ENCODE measurements around the gene PTMA. TPM values are rescaled to one million over a fixed set of nuclear protein-coding genes. Genes with fewer than 3 reads are reported as not detected.

PTMA gene
- polyA plus RNA-seq, 4 donors, result 1,019 to 2,156 (median 1,113) TPM

GRCh38 chr2:231696004-231696367 lies 12.3 kb upstream of the PTMA start:
- FAIRE-seq (no peak), DNase-seq (no peak)
- WGBS, 3 donors, result 83 to 93% (median 90%) methylated on average over 2 of the region's 2 CpGs
- H3K27ac ChIP-seq (ENCODE audit: low read depth in 1 of 3, low read length in 2 of 3), result no peak overlapping the region
- H3K4me1 ChIP-seq (ENCODE audit: control insufficient read depth in 3 of 3, insufficient read depth in 2 of 3, low read depth in 1 of 3, low read length in 2 of 3), result no peaks in the 10 kb centered on the region
- peaks cover 0 to 1% (median 0%) of the 10 kb centered on the region in 3 donors for H3K36me3 ChIP-seq (ENCODE audit: control insufficient read depth in 3 of 3, insufficient read depth in 2 of 3, low read depth in 1 of 3, low read length in 3 of 3)
- no peaks in the 10 kb centered on the region for H3K9me3 ChIP-seq (ENCODE audit: control insufficient read depth in 2 of 2, insufficient read depth in 1 of 2, low read depth in 1 of 2, low read length in 1 of 2)
- H3K4me3 ChIP-seq (ENCODE audit: low read depth in 1 of 3, low read length in 3 of 3), result no peak overlapping the region
- H3K27me3 ChIP-seq (ENCODE audit: control insufficient read depth in 3 of 3, insufficient read depth in 3 of 3, low read length in 3 of 3), result no peaks in the 10 kb centered on the region

GRCh38 chr2:231699006-231699405 lies 9.3 kb upstream of the PTMA start:
- Histone ChIP-seq H3K9me3 (ENCODE audit: control insufficient read depth in 2 of 2, insufficient read depth in 1 of 2, low read depth in 1 of 2, low read length in 1 of 2) (no peaks in the 10 kb centered on the region), H3K27ac (ENCODE audit: low read depth in 1 of 3, low read length in 2 of 3) (no peak overlapping the region), H3K36me3 (ENCODE audit: control insufficient read depth in 3 of 3, insufficient read depth in 2 of 3, low read depth in 1 of 3, low read length in 3 of 3) (peaks cover 0 to 2% (median 1%) of the 10 kb centered on the region in 3 donors), H3K4me3 (ENCODE audit: low read depth in 1 of 3, low read length in 3 of 3) (no peak overlapping the region), H3K27me3 (ENCODE audit: control insufficient read depth in 3 of 3, insufficient read depth in 3 of 3, low read length in 3 of 3) (no peaks in the 10 kb centered on the region), H3K4me1 (ENCODE audit: control insufficient read depth in 3 of 3, insufficient read depth in 2 of 3, low read depth in 1 of 3, low read length in 2 of 3) (no peaks in the 10 kb centered on the region)
- FAIRE-seq (no peak), DNase-seq (no peak)
- WGBS, 3 donors, result 81 to 98% (median 94%) methylated on average over 9 of the region's 9 CpGs

GRCh38 chr2:231701456-231702373 lies 6.6 kb upstream of the PTMA start:
- Histone ChIP-seq H3K27me3 (ENCODE audit: control insufficient read depth in 3 of 3, insufficient read depth in 3 of 3, low read length in 3 of 3) (no peaks in the 10 kb centered on the region), H3K4me1 (ENCODE audit: control insufficient read depth in 3 of 3, insufficient read depth in 2 of 3, low read depth in 1 of 3, low read length in 2 of 3) (peaks cover 0 to 5% (median 0%) of the 10 kb centered on the region in 3 donors), H3K4me3 (ENCODE audit: low read depth in 1 of 3, low read length in 3 of 3) (no peak overlapping the region), H3K36me3 (ENCODE audit: control insufficient read depth in 3 of 3, insufficient read depth in 2 of 3, low read depth in 1 of 3, low read length in 3 of 3) (peaks cover 0 to 5% (median 1%) of the 10 kb centered on the region in 3 donors), H3K9me3 (ENCODE audit: control insufficient read depth in 2 of 2, insufficient read depth in 1 of 2, low read depth in 1 of 2, low read length in 1 of 2) (no peaks in the 10 kb centered on the region), H3K27ac (ENCODE audit: low read depth in 1 of 3, low read length in 2 of 3) (no peak overlapping the region)
- FAIRE-seq (no peak), DNase-seq (no peak)
- 65 to 76% (median 72%) methylated on average over 22 of the region's 22 CpGs for WGBS, 3 donors

- FAIRE-seq, result no peak
- H3K27ac ChIP-seq (ENCODE audit: low read depth in 1 of 3, low read length in 2 of 3), result no peak overlapping the region
- no peaks in the 10 kb centered on the region for H3K27me3 ChIP-seq (ENCODE audit: control insufficient read depth in 3 of 3, insufficient read depth in 3 of 3, low read length in 3 of 3)
- DNase-seq, result no peak
- peaks cover 0 to 5% (median 0%) of the 10 kb centered on the region in 3 donors for H3K4me1 ChIP-seq (ENCODE audit: control insufficient read depth in 3 of 3, insufficient read depth in 2 of 3, low read depth in 1 of 3, low read length in 2 of 3)
- 94 to 99% (median 97%) methylated on average over 3 of the region's 3 CpGs for WGBS, 3 donors
- H3K4me3 ChIP-seq (ENCODE audit: low read depth in 1 of 3, low read length in 3 of 3), result no peak overlapping the region
- H3K9me3 ChIP-seq (ENCODE audit: control insufficient read depth in 2 of 2, insufficient read depth in 1 of 2, low read depth in 1 of 2, low read length in 1 of 2), result no peaks in the 10 kb centered on the region
- H3K36me3 ChIP-seq (ENCODE audit: control insufficient read depth in 3 of 3, insufficient read depth in 2 of 3, low read depth in 1 of 3, low read length in 3 of 3), result peaks cover 0 to 5% (median 1%) of the 10 kb centered on the region in 3 donors
Observed at GRCh38 chr2:231704017-231704416, 4.3 kb upstream of the PTMA start.

GRCh38 chr2:231706731-231707624 lies 1.3 kb upstream of the PTMA start:
- Histone ChIP-seq H3K4me3 (ENCODE audit: low read depth in 1 of 3, low read length in 3 of 3) (peak overlapping the region; percentile 61 to 84 (median 62)), H3K9me3 (ENCODE audit: control insufficient read depth in 2 of 2, insufficient read depth in 1 of 2, low read depth in 1 of 2, low read length in 1 of 2) (no peaks in the 10 kb centered on the region), H3K27ac (ENCODE audit: low read depth in 1 of 3, low read length in 2 of 3) (peak overlapping the region; percentile 93 to 100 (median 99)), H3K36me3 (ENCODE audit: control insufficient read depth in 3 of 3, insufficient read depth in 2 of 3, low read depth in 1 of 3, low read length in 3 of 3) (peaks cover 3 to 24% (median 5%) of the 10 kb centered on the region in 3 donors), H3K27me3 (ENCODE audit: control insufficient read depth in 3 of 3, insufficient read depth in 3 of 3, low read length in 3 of 3) (no peaks in the 10 kb centered on the region), H3K4me1 (ENCODE audit: control insufficient read depth in 3 of 3, insufficient read depth in 2 of 3, low read depth in 1 of 3, low read length in 2 of 3) (peaks cover 0 to 11% (median 5%) of the 10 kb centered on the region in 3 donors)
- FAIRE-seq, result no peak
- DNase-seq, result peak; percentile 98 to 99
- 0 to 1% (median 1%) methylated on average over 65 to 66 of the region's 66 CpGs for WGBS, 3 donors

GRCh38 chr2:231707625-231707926 lies 749 bp upstream of the PTMA start:
- Histone ChIP-seq H3K4me3 (ENCODE audit: low read depth in 1 of 3, low read length in 3 of 3) (peak overlapping the region; percentile 26 to 61 (median 55)), H3K4me1 (ENCODE audit: control insufficient read depth in 3 of 3, insufficient read depth in 2 of 3, low read depth in 1 of 3, low read length in 2 of 3) (peaks cover 0 to 17% (median 8%) of the 10 kb centered on the region in 3 donors), H3K9me3 (ENCODE audit: control insufficient read depth in 2 of 2, insufficient read depth in 1 of 2, low read depth in 1 of 2, low read length in 1 of 2) (no peaks in the 10 kb centered on the region), H3K36me3 (ENCODE audit: control insufficient read depth in 3 of 3, insufficient read depth in 2 of 3, low read depth in 1 of 3, low read length in 3 of 3) (peaks cover 8 to 30% (median 8%) of the 10 kb centered on the region in 3 donors), H3K27ac (ENCODE audit: low read depth in 1 of 3, low read length in 2 of 3) (peak overlapping the region; percentile 93 to 100 (median 99)), H3K27me3 (ENCODE audit: control insufficient read depth in 3 of 3, insufficient read depth in 3 of 3, low read length in 3 of 3) (no peaks in the 10 kb centered on the region)
- DNase-seq (peak in 1 of 2 donors; percentile 84), FAIRE-seq (no peak)
- WGBS, 3 donors, result 8 to 30% (median 19%) methylated on average over 27 to 30 of the region's 30 CpGs

- WGBS, 3 donors, result 0% methylated on average over 88 to 118 of the region's 118 CpGs
- H3K4me3 ChIP-seq (ENCODE audit: low read depth in 1 of 3, low read length in 3 of 3), result peak overlapping the region; percentile 81 to 99 (median 95)
- H3K36me3 ChIP-seq (ENCODE audit: control insufficient read depth in 3 of 3, insufficient read depth in 2 of 3, low read depth in 1 of 3, low read length in 3 of 3), result peaks cover 8 to 37% (median 8%) of the 10 kb centered on the region in 3 donors
- no peaks in the 10 kb centered on the region for H3K9me3 ChIP-seq (ENCODE audit: control insufficient read depth in 2 of 2, insufficient read depth in 1 of 2, low read depth in 1 of 2, low read length in 1 of 2)
- DNase-seq (peak; percentile 46 to 73), FAIRE-seq (no peak)
- H3K27ac ChIP-seq (ENCODE audit: low read depth in 1 of 3, low read length in 2 of 3), result peak overlapping the region; percentile 88 to 99 (median 92)
- no peaks in the 10 kb centered on the region for H3K27me3 ChIP-seq (ENCODE audit: control insufficient read depth in 3 of 3, insufficient read depth in 3 of 3, low read length in 3 of 3)
- peaks cover 0 to 22% (median 8%) of the 10 kb centered on the region in 3 donors for H3K4me1 ChIP-seq (ENCODE audit: control insufficient read depth in 3 of 3, insufficient read depth in 2 of 3, low read depth in 1 of 3, low read length in 2 of 3)
Observed at GRCh38 chr2:231708773-231709635, 679 bp downstream of the PTMA start.
